GM23338 (cell line): Measurements from ENCODE around the gene PSPC1.

ENCODE experiments used
- CREB1 ChIP-seq: fragments of 250-450 bp; sonication (Bioruptor Pico); IDR thresholded peaks from 2 replicates; pipeline ENCODE4 v1.5.0; 2020; ENCODE audit warnings: low read depth, mild to moderate bottlenecking, moderate library complexity
- CTCF ChIP-seq, 2 experiments: fragments of 200-600 bp in 1 of 2; sonication (generic) in 1 of 2; conservative IDR thresholded peaks; 2 replicates each; pipeline versions ENCODE4 v1.5.1 to v1.6.1; 2016 to 2017; ENCODE audit warnings: antibody characterized with exemption in 2 of 2, low read depth in 2 of 2, mild to moderate bottlenecking in 2 of 2, moderate library complexity in 1 of 2
- EZH2 ChIP-seq: fragments of 200-600 bp; sonication (generic); IDR thresholded peaks from one replicate; pipeline ENCODE4 v1.8.0; 2017; ENCODE audit warnings: antibody characterized with exemption, mild to moderate bottlenecking, low read depth; ENCODE audit not compliant: unreplicated experiment
- EZH2phosphoT487 ChIP-seq: fragments of 200-600 bp; sonication (generic); IDR thresholded peaks from one replicate; pipeline ENCODE4 v1.8.1; 2018; ENCODE audit warnings: antibody characterized with exemption; ENCODE audit not compliant: unreplicated experiment
- JUNB ChIP-seq: IDR thresholded peaks from one replicate; pipeline ENCODE4 v1.6.1; 2016; ENCODE audit warnings: antibody characterized with exemption; ENCODE audit not compliant: unreplicated experiment
- POLR2AphosphoS5 ChIP-seq: IDR thresholded peaks from 2 replicates; pipeline ENCODE4 v1.6.1; 2016; ENCODE audit warnings: antibody characterized with exemption, low read depth
- STAT1 ChIP-seq: IDR thresholded peaks from one replicate; pipeline ENCODE4 v1.6.1; 2016; ENCODE audit warnings: antibody characterized with exemption; ENCODE audit not compliant: unreplicated experiment
- ZNF331 ChIP-seq: fragments of 250-450 bp; sonication (Bioruptor Pico); IDR thresholded peaks from 2 replicates; pipeline ENCODE4 v1.5.0; 2020; ENCODE audit warnings: low read depth, mild to moderate bottlenecking, moderate library complexity
- TF ChIP-seq, protein P1 (sequence below): IDR thresholded peaks from one replicate; pipeline ENCODE4 v1.6.1; 2018; ENCODE audit warnings: antibody characterized with exemption; ENCODE audit not compliant: unreplicated experiment

DNA sequence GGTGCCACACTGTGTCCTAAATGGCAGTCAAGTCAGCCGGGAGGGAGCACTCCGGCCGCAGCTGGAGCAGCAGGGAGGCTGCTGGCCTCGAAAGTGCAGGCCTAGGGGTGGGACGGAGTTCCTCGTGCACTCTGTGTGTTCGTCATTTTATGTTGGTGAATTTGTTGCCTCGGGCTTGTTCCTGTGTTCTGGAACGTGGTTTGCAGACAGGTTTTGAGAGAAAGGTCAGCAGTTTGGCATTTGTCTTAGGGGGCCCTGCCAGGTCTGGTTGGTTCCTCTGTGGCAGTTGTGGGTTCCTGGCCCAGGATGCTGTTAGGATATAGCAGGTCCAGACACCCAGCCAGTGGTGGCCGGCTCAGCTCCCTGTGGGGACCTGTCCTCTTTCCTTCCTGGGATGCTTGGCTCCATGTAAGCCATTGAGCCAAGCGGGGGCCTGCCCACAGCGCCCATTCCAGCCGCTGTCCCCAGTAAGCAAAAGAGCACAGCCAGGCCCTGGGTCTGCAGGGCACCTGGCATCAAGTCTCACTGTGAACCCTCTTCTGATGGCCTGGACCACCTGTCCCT, 119.2 kb downstream of the PSPC1 start:
- no peak for TF ChIP-seq CTCF (conservative IDR thresholded peaks at IDR 0.05; ENCODE audit: low read depth in 2 of 2)
- TF ChIP-seq POLR2AphosphoS5 = no peak
- TF ChIP-seq ZNF331 (CRISPR knock-in tag) = no peak
- TF ChIP-seq STAT1 = no peak
- TF ChIP-seq EZH2 = no peak
- TF ChIP-seq CREB1 (CRISPR knock-in tag) = no peak
- TF ChIP-seq JUNB = no peak
- no peak for TF ChIP-seq EZH2phosphoT487
- TF ChIP-seq, protein P1, sequence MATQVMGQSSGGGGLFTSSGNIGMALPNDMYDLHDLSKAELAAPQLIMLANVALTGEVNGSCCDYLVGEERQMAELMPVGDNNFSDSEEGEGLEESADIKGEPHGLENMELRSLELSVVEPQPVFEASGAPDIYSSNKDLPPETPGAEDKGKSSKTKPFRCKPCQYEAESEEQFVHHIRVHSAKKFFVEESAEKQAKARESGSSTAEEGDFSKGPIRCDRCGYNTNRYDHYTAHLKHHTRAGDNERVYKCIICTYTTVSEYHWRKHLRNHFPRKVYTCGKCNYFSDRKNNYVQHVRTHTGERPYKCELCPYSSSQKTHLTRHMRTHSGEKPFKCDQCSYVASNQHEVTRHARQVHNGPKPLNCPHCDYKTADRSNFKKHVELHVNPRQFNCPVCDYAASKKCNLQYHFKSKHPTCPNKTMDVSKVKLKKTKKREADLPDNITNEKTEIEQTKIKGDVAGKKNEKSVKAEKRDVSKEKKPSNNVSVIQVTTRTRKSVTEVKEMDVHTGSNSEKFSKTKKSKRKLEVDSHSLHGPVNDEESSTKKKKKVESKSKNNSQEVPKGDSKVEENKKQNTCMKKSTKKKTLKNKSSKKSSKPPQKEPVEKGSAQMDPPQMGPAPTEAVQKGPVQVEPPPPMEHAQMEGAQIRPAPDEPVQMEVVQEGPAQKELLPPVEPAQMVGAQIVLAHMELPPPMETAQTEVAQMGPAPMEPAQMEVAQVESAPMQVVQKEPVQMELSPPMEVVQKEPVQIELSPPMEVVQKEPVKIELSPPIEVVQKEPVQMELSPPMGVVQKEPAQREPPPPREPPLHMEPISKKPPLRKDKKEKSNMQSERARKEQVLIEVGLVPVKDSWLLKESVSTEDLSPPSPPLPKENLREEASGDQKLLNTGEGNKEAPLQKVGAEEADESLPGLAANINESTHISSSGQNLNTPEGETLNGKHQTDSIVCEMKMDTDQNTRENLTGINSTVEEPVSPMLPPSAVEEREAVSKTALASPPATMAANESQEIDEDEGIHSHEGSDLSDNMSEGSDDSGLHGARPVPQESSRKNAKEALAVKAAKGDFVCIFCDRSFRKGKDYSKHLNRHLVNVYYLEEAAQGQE = no peak
